Anterior cingulate cortex (tissue), 58 donors: ENCODE results near the gene ACER2.
A peak's percentile ranks its signal among the peaks of the same experiment; 100 is the strongest.

Experiments
- DNase-seq, 58 donors: peaks; one replicate each; lab custom pipeline; 2025; lab: John Stamatoyannopoulos, UW

Gene ACER2

GRCh38 chr9:19445452-19445851, 36.6 kb downstream of the ACER2 start:
- no peak for DNase-seq

GRCh38 chr9:19446361-19446861, 37.6 kb downstream of the ACER2 start:
- no peak for DNase-seq

- no peak for DNase-seq
Measured at GRCh38 chr9:19451240-19452087, 42.7 kb downstream of the ACER2 start.

- DNase-seq: no peak
Measured at GRCh38 chr9:19456426-19456825, 47.6 kb downstream of the ACER2 start.

GRCh38 chr9:19456996-19457692, 48.3 kb downstream of the ACER2 start:
- DNase-seq: peak in 50 of 58 donors; percentile 6 to 77 (median 42)

- DNase-seq: no peak
Measured at GRCh38 chr9:19457693-19458009, 48.8 kb downstream of the ACER2 start.

- DNase-seq: no peak
Measured at GRCh38 chr9:19460243-19460642, 51.4 kb downstream of the ACER2 start.

GRCh38 chr9:19461135-19461534, 52.3 kb downstream of the ACER2 start:
- DNase-seq: no peak

GRCh38 chr9:19464061-19464763, 55.4 kb downstream of the ACER2 start:
- no peak for DNase-seq

- peak in 50 of 58 donors; percentile 17 to 84 (median 67) for DNase-seq
Measured at GRCh38 chr9:19464764-19465585, 56.2 kb downstream of the ACER2 start.

GRCh38 chr9:19465586-19466279, 56.9 kb downstream of the ACER2 start:
- no peak for DNase-seq

GRCh38 chr9:19466280-19466639, 57.5 kb downstream of the ACER2 start:
- DNase-seq: no peak

- DNase-seq: no peak
Measured at GRCh38 chr9:19469271-19469670, 60.5 kb downstream of the ACER2 start.

GRCh38 chr9:19470567-19470966, 61.8 kb downstream of the ACER2 start:
- DNase-seq: peak in 3 of 58 donors; percentile 36 to 48 (median 37)

- DNase-seq: peak in 16 of 58 donors; percentile 7 to 53 (median 17)
Measured at GRCh38 chr9:19470981-19471650, 62.3 kb downstream of the ACER2 start.

GRCh38 chr9:19471737-19472648, 63.2 kb downstream of the ACER2 start:
- DNase-seq: peak in 55 of 58 donors; percentile 14 to 80 (median 64)

- no peak for DNase-seq
Measured at GRCh38 chr9:19473605-19474004, 64.8 kb downstream of the ACER2 start.

GRCh38 chr9:19479874-19480273, 71.1 kb downstream of the ACER2 start:
- no peak for DNase-seq
